ENCODE results near the gene GPR151.

- TF ChIP-seq CTCF (IDR thresholded peaks at IDR 0.05 in 8 of 11, conservative IDR thresholded peaks at IDR 0.05 in 3 of 11): no peak
- no peak for TF ChIP-seq POLR2A (IDR thresholded peaks at IDR 0.05)
- TF ChIP-seq POLR2AphosphoS5 (IDR thresholded peaks at IDR 0.05): no peak
Measured at GRCh38 chr5:146529984-146530383, 14.0 kb upstream of the GPR151 start.

Measured in spleen (tissue), 7 donors.